GM13976 (cell line): ENCODE data around the gene NEDD4L.

ENCODE experiments used
- DNase-seq: peaks from one replicate; pipeline ENCODE4 v3.0.0; 2012; ENCODE audit warnings: low spot score
- CTCF ChIP-seq: IDR thresholded peaks from 2 replicates; pipeline ENCODE4 v1.5.1; 2012; ENCODE audit warnings: borderline replicate concordance, mild to moderate bottlenecking; ENCODE audit not compliant: insufficient read depth; ENCODE audit errors: extremely low read depth, missing control alignments, control extremely low read depth
- in situ Hi-C: fragments of 300-500 bp; cut with MboI; formaldehyde crosslinking; loops from one replicate; pipeline ENCODE4 v1.12.0; 2022; ENCODE audit warnings: low sequenced_read_pairs, mixed read lengths, inconsistent platforms; ENCODE audit not compliant: unreplicated experiment

Gene NEDD4L

GRCh38 chr18:58056852-58057251 lies 12.8 kb downstream of the NEDD4L start:
- in situ Hi-C loops, result no loop called here
- DNase-seq, result no peak
- TF ChIP-seq CTCF, result no peak

- in situ Hi-C loops, result no loop called here
- no peak for DNase-seq
- no peak for TF ChIP-seq CTCF
Measured at GRCh38 chr18:58057291-58057965, 13.4 kb downstream of the NEDD4L start.

- no peak for TF ChIP-seq CTCF
- DNase-seq, result no peak
- in situ Hi-C loops, result no loop called here
Measured at GRCh38 chr18:58058720-58059119, 14.7 kb downstream of the NEDD4L start.

- in situ Hi-C loops, result no loop called here
- DNase-seq, result no peak
- no peak for TF ChIP-seq CTCF
Measured at GRCh38 chr18:58060254-58060653, 16.2 kb downstream of the NEDD4L start.

- DNase-seq, result no peak
- in situ Hi-C loops, result no loop called here
- TF ChIP-seq CTCF, result no peak
Measured at GRCh38 chr18:58061349-58061748, 17.3 kb downstream of the NEDD4L start.

- no peak for TF ChIP-seq CTCF
- in situ Hi-C loops, result no loop called here
- DNase-seq, result no peak
Measured at GRCh38 chr18:58064406-58064998, 20.5 kb downstream of the NEDD4L start.
